H9 (cell line): Measurements from ENCODE around the gene COL23A1. TPM values are rescaled to one million over a fixed set of nuclear protein-coding genes. Genes with fewer than 3 reads are reported as not detected.

Experiments used
- DNase-seq: peaks from one replicate; pipeline ENCODE4 v3.0.0-alpha.2; 2017
- H2AFZ ChIP-seq: one replicate; pipeline ENCODE4 v1.6.1; 2013; ENCODE audit warnings: mild to moderate bottlenecking, low read length, control low read depth, moderate library complexity
- H2AK5ac ChIP-seq: 2 replicates; pipeline ENCODE4 v1.6.1; 2013; ENCODE audit warnings: low read length, control low read depth, mixed read lengths; ENCODE audit not compliant: insufficient read length
- H2BK120ac ChIP-seq: one replicate; pipeline ENCODE4 v1.6.1; 2013; ENCODE audit warnings: low read depth, mild to moderate bottlenecking, low read length, control low read depth, inconsistent platforms; ENCODE audit not compliant: poor library complexity, severe bottlenecking
- H2BK12ac ChIP-seq: 2 replicates; pipeline ENCODE4 v1.6.1; 2013; ENCODE audit warnings: low read length, control low read depth, mixed read lengths, low read depth; ENCODE audit not compliant: insufficient read length
- H2BK15ac ChIP-seq: 2 replicates; pipeline ENCODE4 v1.6.1; 2013; ENCODE audit warnings: low read depth, low read length, control low read depth
- H2BK20ac ChIP-seq: one replicate; pipeline ENCODE4 v1.6.1; 2013; ENCODE audit warnings: low read depth, mild to moderate bottlenecking, low read length, control low read depth, inconsistent platforms; ENCODE audit not compliant: poor library complexity, severe bottlenecking
- H2BK5ac ChIP-seq: 2 replicates; pipeline ENCODE4 v1.6.1; 2013; ENCODE audit warnings: low read length, control low read depth, mixed read lengths; ENCODE audit not compliant: insufficient read length
- H3K14ac ChIP-seq: 2 replicates; pipeline ENCODE4 v1.6.1; 2013; ENCODE audit warnings: low read length, control low read depth; ENCODE audit not compliant: insufficient read depth
- H3K18ac ChIP-seq: 2 replicates; pipeline ENCODE4 v1.6.1; 2013; ENCODE audit warnings: low read depth, mild to moderate bottlenecking, mixed read lengths, low read length, control low read depth; ENCODE audit not compliant: insufficient read length
- H3K23ac ChIP-seq: 2 replicates; pipeline ENCODE4 v1.6.1; 2013; ENCODE audit warnings: low read length, control low read depth, mixed read lengths, low read depth; ENCODE audit not compliant: insufficient read length
- H3K23me2 ChIP-seq: 2 replicates; pipeline ENCODE4 v1.6.1; 2013; ENCODE audit warnings: low read depth, mild to moderate bottlenecking, mixed read lengths, low read length, control low read depth; ENCODE audit not compliant: insufficient read length, poor library complexity, severe bottlenecking
- H3K27ac ChIP-seq: 2 replicates; pipeline ENCODE4 v1.5.1; 2013; ENCODE audit warnings: low read length, control low read depth, mixed read lengths, low read depth; ENCODE audit not compliant: insufficient read length
- H3K27me3 ChIP-seq: 2 replicates; pipeline ENCODE4 v1.6.1; 2013; ENCODE audit warnings: low read length, control low read depth, inconsistent platforms; ENCODE audit not compliant: insufficient read depth
- H3K4ac ChIP-seq: 2 replicates; pipeline ENCODE4 v1.6.1; 2013; ENCODE audit warnings: low read depth, mild to moderate bottlenecking, control low read depth, inconsistent platforms, low read length, moderate library complexity
- H3K4me1 ChIP-seq: 2 replicates; pipeline ENCODE4 v1.6.1; 2013; ENCODE audit warnings: low read length, control low read depth, inconsistent platforms; ENCODE audit not compliant: insufficient read depth
- H3K4me2 ChIP-seq: 2 replicates; pipeline ENCODE4 v1.6.1; 2013; ENCODE audit warnings: low read length, control low read depth, mixed read lengths; ENCODE audit not compliant: insufficient read length, insufficient read depth
- H3K56ac ChIP-seq: 2 replicates; pipeline ENCODE4 v1.6.1; 2013; ENCODE audit warnings: low read depth, mild to moderate bottlenecking, mixed read lengths, low read length, control low read depth; ENCODE audit not compliant: insufficient read length
- H3K79me1 ChIP-seq: 2 replicates; pipeline ENCODE4 v1.6.1; 2013; ENCODE audit warnings: low read depth, mild to moderate bottlenecking, moderate library complexity, low read length, control low read depth, inconsistent platforms; ENCODE audit not compliant: insufficient read depth, poor library complexity, severe bottlenecking
- H3K79me2 ChIP-seq: 2 replicates; pipeline ENCODE4 v1.6.1; 2013; ENCODE audit warnings: low read length, control low read depth, inconsistent platforms; ENCODE audit not compliant: insufficient read depth
- H3K9ac ChIP-seq: 2 replicates; pipeline ENCODE4 v1.6.1; 2013; ENCODE audit warnings: low read length, control low read depth, mixed read lengths; ENCODE audit not compliant: insufficient read length; ENCODE audit errors: extremely low read depth
- H3K9me3 ChIP-seq: one replicate; pipeline ENCODE4 v1.6.1; 2013; ENCODE audit warnings: low read depth, low read length, inconsistent platforms; ENCODE audit not compliant: control insufficient read depth
- H3T11ph ChIP-seq: one replicate; pipeline ENCODE4 v1.6.1; 2013; ENCODE audit warnings: mild to moderate bottlenecking, low read length, control low read depth, inconsistent platforms
- H4K20me1 ChIP-seq: one replicate; pipeline ENCODE4 v1.6.1; 2013; ENCODE audit not compliant: control insufficient read depth, insufficient read length, insufficient read depth
- H4K5ac ChIP-seq: 2 replicates; pipeline ENCODE4 v1.6.1; 2013; ENCODE audit warnings: low read depth, mild to moderate bottlenecking, mixed read lengths, low read length, control low read depth; ENCODE audit not compliant: insufficient read length
- H4K8ac ChIP-seq: replicated peaks from 2 replicates; pipeline ENCODE4 v1.6.1; 2013; ENCODE audit warnings: low read length, control low read depth, mixed read lengths, low read depth; ENCODE audit not compliant: insufficient read length
- H4K91ac ChIP-seq: 2 replicates; pipeline ENCODE4 v1.6.1; 2013; ENCODE audit warnings: low read depth, mild to moderate bottlenecking, moderate library complexity, mixed read lengths, low read length, control low read depth; ENCODE audit not compliant: insufficient read length
- H3K27ac Mint-ChIP-seq, 3 experiments: 2 replicates in 2 of 3; 3 replicates in 1 of 3; pipeline ENCODE4 v1.8.0; 2020 to 2021; ENCODE audit warnings: mixed read lengths in 3 of 3, mild to moderate bottlenecking in 1 of 3, moderate library complexity in 1 of 3
- H3K27me3 Mint-ChIP-seq: 2 replicates; pipeline ENCODE4 v1.8.0; 2021; ENCODE audit warnings: low read depth, mild to moderate bottlenecking, moderate library complexity, mixed read lengths
- H3K36me3 Mint-ChIP-seq, 3 experiments: 2 replicates in 2 of 3; 3 replicates in 1 of 3; pipeline ENCODE4 v1.8.0; 2020 to 2021; ENCODE audit warnings: low read depth in 3 of 3, mixed read lengths in 3 of 3; ENCODE audit not compliant: insufficient read depth in 1 of 3
- H3K4me1 Mint-ChIP-seq, 2 experiments: 2 replicates each; pipeline ENCODE4 v1.8.0; 2020; ENCODE audit warnings: mixed read lengths in 2 of 2
- H3K4me3 Mint-ChIP-seq, 2 experiments: 2 replicates in 1 of 2; 3 replicates in 1 of 2; pipeline ENCODE4 v1.8.0; 2020 to 2021; ENCODE audit warnings: mild to moderate bottlenecking in 2 of 2, mixed read lengths in 2 of 2, moderate library complexity in 1 of 2
- H3K9me3 Mint-ChIP-seq, 2 experiments: 2 replicates in 1 of 2; 3 replicates in 1 of 2; pipeline ENCODE4 v1.8.0; 2020; ENCODE audit warnings: mild to moderate bottlenecking in 2 of 2, mixed read lengths in 2 of 2, moderate library complexity in 1 of 2
- whole genome bisulfite sequencing: extraction: QIAGEN DNeasy Blood & Tissue Kit; methylation state at CpG from one replicate; pipeline ENCODE4 v1.1.7; 2013; ENCODE audit warnings: missing lambda C conversion rate, low lambda C conversion rate, mixed read lengths; ENCODE audit not compliant: insufficient read length; ENCODE audit errors: extremely low coverage; 5-methylcytosine and 5-hydroxymethylcytosine counted together
- total RNA-seq: library from RNA; stranded (reverse); gene quantifications from 2 replicates; pipeline ENCODE4 v1.2.1, GENCODE V29; 2021
- TF ChIP-seq, protein P1 (sequence below): fragments of 200-600 bp; sonication (generic); conservative IDR thresholded peaks from 3 replicates; pipeline ENCODE4 v1.8.0; 2021; ENCODE audit warnings: antibody characterized with exemption, mild to moderate bottlenecking

COL23A1 gene
- total RNA-seq, 1 experiment from 2014 or later: 2.6 TPM

DNA sequence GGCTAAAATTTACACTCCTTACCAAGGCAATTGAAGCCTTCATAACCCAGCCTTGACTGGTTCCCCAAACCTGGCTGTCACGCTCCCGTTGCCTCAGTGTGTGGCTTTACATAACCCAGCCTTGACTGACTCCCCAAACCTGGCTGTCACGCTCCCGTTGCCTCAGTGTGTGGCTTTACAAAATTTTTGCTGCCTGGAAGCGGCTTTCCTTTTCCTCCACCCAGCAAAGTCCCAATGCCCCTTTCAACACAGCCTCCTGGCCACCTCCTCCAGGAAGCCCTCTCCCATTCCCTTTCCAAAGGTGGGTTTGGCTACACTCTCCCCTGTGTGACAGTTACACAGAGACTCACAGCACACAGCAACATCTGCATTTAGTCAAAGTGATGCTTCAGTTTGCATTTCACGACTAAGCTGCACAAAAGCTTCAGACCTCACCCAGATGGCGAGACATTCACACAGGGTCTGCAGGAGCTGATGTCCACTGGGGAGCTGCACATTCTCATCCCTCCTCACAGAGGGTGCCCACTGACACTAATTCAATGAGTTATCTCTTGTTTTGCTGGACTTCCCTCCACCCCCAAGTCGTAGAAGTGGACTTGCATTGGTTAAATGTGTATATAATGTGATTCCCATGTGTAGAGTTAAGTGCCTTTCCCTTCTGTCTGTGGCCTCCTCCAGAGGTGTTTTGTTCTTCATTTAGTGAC lies 201.0 kb downstream of the COL23A1 start:
- Histone ChIP-seq H4K20me1 (no peaks in the 10 kb centered on the region), H3K27ac (no peak overlapping the region), H4K5ac (no peak overlapping the region), H3K56ac (no peak overlapping the region), H3K14ac (no peak overlapping the region), H4K91ac (no peak overlapping the region), H2BK15ac (no peak overlapping the region), H2AFZ (no peak overlapping the region), H2BK20ac (no peak overlapping the region), H2AK5ac (no peak overlapping the region), H3K79me2 (no peaks in the 10 kb centered on the region), H3K4me2 (no peak overlapping the region), H3K23me2 (no peaks in the 10 kb centered on the region), H4K8ac (no peak overlapping the region), H3K4ac (no peak overlapping the region), H3K9me3 (no peaks in the 10 kb centered on the region), H3K9ac (no peak overlapping the region), H2BK5ac (no peak overlapping the region), H3K4me1 (peaks cover 5% of the 10 kb centered on the region; the same call in 1 of the 2 replicates), H3K18ac (no peak overlapping the region), H2BK12ac (no peak overlapping the region), H2BK120ac (no peak overlapping the region), H3T11ph (no peak overlapping the region), H3K23ac (no peak overlapping the region), H3K27me3 (no peaks in the 10 kb centered on the region), H3K79me1 (no peaks in the 10 kb centered on the region)
- no peaks in the 10 kb centered on the region for H3K36me3 Mint-ChIP-seq
- no CpG with 5 or more reads among the region's 8 CpGs for WGBS
- no peaks in the 10 kb centered on the region; the same call in none of the 2 replicates for H3K27me3 Mint-ChIP-seq
- H3K4me3 Mint-ChIP-seq: no peak overlapping the region
- DNase-seq: no peak
- TF ChIP-seq, protein P1, sequence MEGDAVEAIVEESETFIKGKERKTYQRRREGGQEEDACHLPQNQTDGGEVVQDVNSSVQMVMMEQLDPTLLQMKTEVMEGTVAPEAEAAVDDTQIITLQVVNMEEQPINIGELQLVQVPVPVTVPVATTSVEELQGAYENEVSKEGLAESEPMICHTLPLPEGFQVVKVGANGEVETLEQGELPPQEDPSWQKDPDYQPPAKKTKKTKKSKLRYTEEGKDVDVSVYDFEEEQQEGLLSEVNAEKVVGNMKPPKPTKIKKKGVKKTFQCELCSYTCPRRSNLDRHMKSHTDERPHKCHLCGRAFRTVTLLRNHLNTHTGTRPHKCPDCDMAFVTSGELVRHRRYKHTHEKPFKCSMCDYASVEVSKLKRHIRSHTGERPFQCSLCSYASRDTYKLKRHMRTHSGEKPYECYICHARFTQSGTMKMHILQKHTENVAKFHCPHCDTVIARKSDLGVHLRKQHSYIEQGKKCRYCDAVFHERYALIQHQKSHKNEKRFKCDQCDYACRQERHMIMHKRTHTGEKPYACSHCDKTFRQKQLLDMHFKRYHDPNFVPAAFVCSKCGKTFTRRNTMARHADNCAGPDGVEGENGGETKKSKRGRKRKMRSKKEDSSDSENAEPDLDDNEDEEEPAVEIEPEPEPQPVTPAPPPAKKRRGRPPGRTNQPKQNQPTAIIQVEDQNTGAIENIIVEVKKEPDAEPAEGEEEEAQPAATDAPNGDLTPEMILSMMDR: no peak
- H3K9me3 Mint-ChIP-seq: no peaks in the 10 kb centered on the region; a peak in 1 of 5 replicates
- H3K27ac Mint-ChIP-seq: no peak overlapping the region; a peak in 1 of 7 replicates
- H3K4me1 Mint-ChIP-seq: peaks cover 20 to 60% of the 10 kb centered on the region in 2 experiments
